ENCODE results near the gene SPINT1. TPM values are rescaled to one million over a fixed set of nuclear protein-coding genes. Genes with fewer than 3 reads are reported as not detected.

SPINT1 gene
- total and polyA plus RNA-seq, 7 experiments from 2014 or later = 1.00 to 8.9 (median 3.6) TPM

DNA sequence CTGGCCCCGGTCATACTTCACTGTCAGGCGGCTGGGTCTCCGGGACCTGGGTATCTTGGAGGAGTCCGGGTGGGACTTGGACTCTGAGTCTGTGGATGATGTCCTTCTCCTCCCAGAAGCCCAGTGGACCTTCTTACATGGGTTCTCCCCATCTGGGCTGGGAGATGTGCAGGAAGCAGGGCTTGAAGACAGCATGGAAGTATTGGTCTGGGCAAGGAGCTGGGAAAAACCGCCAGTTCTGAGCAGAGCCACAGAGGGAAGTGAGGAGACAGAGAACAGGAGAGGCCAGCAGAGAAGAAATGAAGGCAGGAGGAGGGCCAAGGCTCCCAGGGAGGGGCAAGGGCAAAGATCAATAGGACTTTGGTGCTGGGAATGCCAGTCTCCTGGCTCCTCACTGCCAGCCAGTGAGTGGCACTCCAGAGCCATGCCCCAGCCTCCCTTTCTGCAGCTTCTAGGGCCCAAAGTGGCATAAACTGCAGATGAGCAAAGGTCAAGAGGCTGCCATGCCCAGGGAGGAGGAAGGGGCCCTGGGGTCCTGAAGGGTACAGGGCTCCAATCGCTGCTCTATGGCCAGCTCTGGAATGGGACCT is 15.3 kb upstream of the SPINT1 start, which contains the start of gene PPP1R14D:
PPP1R14D (minus strand) TSS at position 262 of the 590 bp plus-strand sequence; CDS start at position 195, 67 bp downstream.
- no peak within 1 kb of the TSS for H3K4me3 ChIP-seq (ENCODE audit: low read length)
- Mint-ChIP-seq H3K36me3 (no peaks in the 10 kb centered on the region), H3K27ac (peak within 1 kb of the TSS in 2 of 9 donors; percentile 67 to 76), H3K9me3 (no peaks in the 10 kb centered on the region), H3K27me3 (peaks cover 0 to 20% (median 0%) of the 10 kb centered on the region in 5 donors), H3K4me3 (no peak within 1 kb of the TSS), H3K4me1 (no peaks in the 10 kb centered on the region)
- ATAC-seq (no peak), DNase-seq (no peak)
- H3K27me3 ChIP-seq (ENCODE audit: control insufficient read depth in 2 of 2, insufficient read depth in 2 of 2, low read length in 2 of 2) = no peaks in the 10 kb centered on the region
- no peaks in the 10 kb centered on the region for H3K9me3 ChIP-seq (ENCODE audit: control insufficient read depth in 2 of 3, low read length in 3 of 3)
- H3K4me1 ChIP-seq (ENCODE audit: control insufficient read depth in 2 of 2, insufficient read depth in 2 of 2, low read length in 2 of 2) = no peaks in the 10 kb centered on the region
- POLR2A ChIA-PET = no interaction called here
- H3K36me3 ChIP-seq (ENCODE audit: control insufficient read depth in 2 of 3, insufficient read depth in 3 of 3, low read length in 3 of 3) = no peaks in the 10 kb centered on the region
- CTCF ChIA-PET = interaction anchor here (0.7 kb wide), 1 partner anchor 46 kb away, joined by 4 read pairs; no protein-coding TSS in a partner anchor
- no peak within 1 kb of the TSS for H3K27ac ChIP-seq (ENCODE audit: low read depth, low read length)
- intact Hi-C loops (cut with micrococcal nuclease) = no loop called here

DNA sequence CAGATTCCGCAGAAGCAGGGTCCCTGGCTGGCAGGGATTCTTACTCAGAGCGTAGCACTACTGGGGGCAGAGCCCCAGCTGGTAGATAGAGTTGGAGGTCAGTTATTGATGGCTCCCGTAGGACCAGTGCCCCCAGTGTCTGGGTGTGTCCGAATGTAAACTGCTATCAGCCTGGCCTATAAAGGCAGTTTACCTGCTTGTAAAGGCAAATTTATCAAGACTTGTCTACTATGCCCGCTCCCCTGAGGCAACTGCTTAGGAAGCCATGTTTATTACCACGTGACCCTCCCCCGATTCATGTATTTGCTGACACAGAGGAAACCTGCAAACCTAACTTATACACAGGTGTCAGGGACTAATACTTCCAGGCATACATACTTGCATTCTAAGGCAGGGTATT is 14.7 kb upstream of the SPINT1 start:
- DNase-seq = no peak
- Histone ChIP-seq H3K27me3 (ENCODE audit: control insufficient read depth in 2 of 2, insufficient read depth in 2 of 2, low read length in 2 of 2) (no peaks in the 10 kb centered on the region), H3K4me1 (ENCODE audit: control insufficient read depth in 2 of 2, insufficient read depth in 2 of 2, low read length in 2 of 2) (no peaks in the 10 kb centered on the region), H3K4me3 (ENCODE audit: low read length) (no peak overlapping the region), H3K9me3 (ENCODE audit: control insufficient read depth in 2 of 3, low read length in 3 of 3) (no peaks in the 10 kb centered on the region), H3K27ac (ENCODE audit: low read depth, low read length) (no peak overlapping the region), H3K36me3 (ENCODE audit: control insufficient read depth in 2 of 3, insufficient read depth in 3 of 3, low read length in 3 of 3) (no peaks in the 10 kb centered on the region)
- intact Hi-C loops (cut with micrococcal nuclease) = no loop called here
- ChIA-PET CTCF (no interaction called here), POLR2A (no interaction called here)
- peaks cover 0 to 18% (median 0%) of the 10 kb centered on the region in 5 donors for H3K27me3 Mint-ChIP-seq
- H3K36me3 Mint-ChIP-seq = no peaks in the 10 kb centered on the region
- no peak for ATAC-seq
- no peak overlapping the region for H3K27ac Mint-ChIP-seq
- H3K4me3 Mint-ChIP-seq = no peak overlapping the region
- no peaks in the 10 kb centered on the region for H3K9me3 Mint-ChIP-seq
- no peaks in the 10 kb centered on the region for H3K4me1 Mint-ChIP-seq

DNA sequence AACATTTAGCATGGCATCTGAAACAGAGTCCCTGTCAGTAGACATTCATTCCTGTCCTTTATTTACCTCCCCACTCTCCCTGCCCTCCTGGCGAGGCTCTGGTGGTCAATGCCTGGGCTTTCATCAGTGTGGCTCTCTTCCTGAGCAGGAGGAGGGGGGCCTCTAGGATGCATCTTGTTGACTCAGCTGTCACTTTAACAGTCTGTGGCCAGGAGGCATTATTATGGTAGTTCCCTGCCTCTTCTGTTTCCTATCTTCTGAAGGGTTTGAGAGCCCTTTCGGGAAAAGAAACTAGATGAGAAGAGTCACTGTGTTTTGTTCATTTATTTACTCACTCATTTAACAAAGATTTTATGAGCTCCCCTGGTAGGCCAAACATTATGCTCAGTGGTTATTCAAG is 13.0 kb upstream of the SPINT1 start:
- Mint-ChIP-seq H3K36me3 (no peaks in the 10 kb centered on the region), H3K9me3 (no peaks in the 10 kb centered on the region), H3K4me3 (no peak overlapping the region), H3K4me1 (no peaks in the 10 kb centered on the region), H3K27me3 (peaks cover 0 to 13% (median 0%) of the 10 kb centered on the region in 5 donors), H3K27ac (no peak overlapping the region)
- ChIA-PET CTCF (interaction anchor here (0.8 kb wide), 1 partner anchor 18 kb away, joined by 3 read pairs; no protein-coding TSS in a partner anchor), POLR2A (interaction anchor here (0.7 kb wide), 1 partner anchor 136 kb away, joined by 4 read pairs; no protein-coding TSS in a partner anchor)
- H3K27ac ChIP-seq (ENCODE audit: low read depth, low read length) = no peak overlapping the region
- no peaks in the 10 kb centered on the region for H3K27me3 ChIP-seq (ENCODE audit: control insufficient read depth in 2 of 2, insufficient read depth in 2 of 2, low read length in 2 of 2)
- H3K4me3 ChIP-seq (ENCODE audit: low read length) = no peak overlapping the region
- DNase-seq (no peak), ATAC-seq (no peak)
- intact Hi-C loops (cut with micrococcal nuclease) = no loop called here
- H3K4me1 ChIP-seq (ENCODE audit: control insufficient read depth in 2 of 2, insufficient read depth in 2 of 2, low read length in 2 of 2) = no peaks in the 10 kb centered on the region
- no peaks in the 10 kb centered on the region for H3K36me3 ChIP-seq (ENCODE audit: control insufficient read depth in 2 of 3, insufficient read depth in 3 of 3, low read length in 3 of 3)
- no peaks in the 10 kb centered on the region for H3K9me3 ChIP-seq (ENCODE audit: control insufficient read depth in 2 of 3, low read length in 3 of 3)

DNA sequence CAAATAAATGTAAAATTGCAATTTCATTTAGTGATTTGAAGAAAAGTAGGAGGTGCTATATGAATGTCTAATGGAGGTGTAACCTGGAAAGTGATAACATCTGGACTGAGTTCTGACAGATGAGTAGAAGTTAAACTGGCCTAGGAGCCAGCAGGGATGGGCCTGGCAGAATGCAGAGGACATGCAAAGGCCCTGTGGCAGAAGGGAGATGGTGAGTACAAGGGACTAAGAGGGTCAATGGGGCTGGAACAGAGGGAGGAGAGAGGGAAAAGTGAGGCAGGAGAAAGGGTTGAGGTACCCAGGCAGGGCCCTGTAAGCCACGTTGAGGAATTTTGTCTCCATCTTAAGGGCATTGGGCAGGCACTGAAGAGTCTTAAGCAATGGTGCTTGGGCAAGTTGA is 12.0 kb upstream of the SPINT1 start:
- no peaks in the 10 kb centered on the region for H3K27me3 ChIP-seq (ENCODE audit: control insufficient read depth in 2 of 2, insufficient read depth in 2 of 2, low read length in 2 of 2)
- H3K27ac ChIP-seq (ENCODE audit: low read depth, low read length) = no peak overlapping the region
- no peak overlapping the region for H3K27ac Mint-ChIP-seq
- H3K4me1 ChIP-seq (ENCODE audit: control insufficient read depth in 2 of 2, insufficient read depth in 2 of 2, low read length in 2 of 2) = no peaks in the 10 kb centered on the region
- H3K27me3 Mint-ChIP-seq = peaks cover 0 to 8% (median 0%) of the 10 kb centered on the region in 5 donors
- H3K4me3 Mint-ChIP-seq = no peak overlapping the region
- no peak overlapping the region for H3K4me3 ChIP-seq (ENCODE audit: low read length)
- ChIA-PET POLR2A (no interaction called here), CTCF (no interaction called here)
- no peaks in the 10 kb centered on the region for H3K9me3 ChIP-seq (ENCODE audit: control insufficient read depth in 2 of 3, low read length in 3 of 3)
- no peaks in the 10 kb centered on the region for H3K9me3 Mint-ChIP-seq
- no peaks in the 10 kb centered on the region for H3K4me1 Mint-ChIP-seq
- H3K36me3 Mint-ChIP-seq = no peaks in the 10 kb centered on the region
- no peaks in the 10 kb centered on the region for H3K36me3 ChIP-seq (ENCODE audit: control insufficient read depth in 2 of 3, insufficient read depth in 3 of 3, low read length in 3 of 3)
- DNase-seq (no peak), ATAC-seq (no peak)
- intact Hi-C loops (cut with micrococcal nuclease) = no loop called here

DNA sequence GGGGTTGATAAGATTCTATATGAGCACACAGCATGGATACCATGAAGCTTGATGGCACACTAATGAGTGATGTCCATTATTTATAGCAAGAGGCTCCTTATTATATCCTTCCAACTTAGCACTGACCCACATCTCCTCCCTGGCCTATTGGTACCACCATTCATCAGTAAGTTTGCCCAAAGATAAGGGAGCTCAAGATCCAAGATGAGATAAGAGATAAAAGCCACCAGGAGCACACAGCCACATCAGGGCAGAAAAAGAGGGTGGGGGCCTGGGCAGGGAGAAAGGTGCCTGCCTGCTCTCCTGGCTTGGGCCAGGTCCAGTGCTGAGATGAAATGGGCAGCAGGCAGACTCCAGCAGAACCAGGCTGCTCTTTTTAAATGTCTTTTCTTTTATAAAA is 10.9 kb upstream of the SPINT1 start:
- H3K4me1 ChIP-seq (ENCODE audit: control insufficient read depth in 2 of 2, insufficient read depth in 2 of 2, low read length in 2 of 2) = no peaks in the 10 kb centered on the region
- no peak overlapping the region for H3K4me3 ChIP-seq (ENCODE audit: low read length)
- no peaks in the 10 kb centered on the region for H3K9me3 ChIP-seq (ENCODE audit: control insufficient read depth in 2 of 3, low read length in 3 of 3)
- Mint-ChIP-seq H3K9me3 (no peaks in the 10 kb centered on the region), H3K4me1 (no peaks in the 10 kb centered on the region), H3K36me3 (no peaks in the 10 kb centered on the region), H3K27ac (no peak overlapping the region), H3K27me3 (peaks cover 0 to 7% (median 0%) of the 10 kb centered on the region in 5 donors), H3K4me3 (no peak overlapping the region)
- intact Hi-C loops (cut with micrococcal nuclease) = no loop called here
- H3K27me3 ChIP-seq (ENCODE audit: control insufficient read depth in 2 of 2, insufficient read depth in 2 of 2, low read length in 2 of 2) = no peaks in the 10 kb centered on the region
- DNase-seq = no peak
- CTCF ChIA-PET = interaction anchor here (0.5 kb wide), 1 partner anchor 51 kb away, joined by 3 read pairs; no protein-coding TSS in a partner anchor
- POLR2A ChIA-PET = no interaction called here
- H3K27ac ChIP-seq (ENCODE audit: low read depth, low read length) = no peak overlapping the region
- H3K36me3 ChIP-seq (ENCODE audit: control insufficient read depth in 2 of 3, insufficient read depth in 3 of 3, low read length in 3 of 3) = no peaks in the 10 kb centered on the region
- no peak for ATAC-seq

DNA sequence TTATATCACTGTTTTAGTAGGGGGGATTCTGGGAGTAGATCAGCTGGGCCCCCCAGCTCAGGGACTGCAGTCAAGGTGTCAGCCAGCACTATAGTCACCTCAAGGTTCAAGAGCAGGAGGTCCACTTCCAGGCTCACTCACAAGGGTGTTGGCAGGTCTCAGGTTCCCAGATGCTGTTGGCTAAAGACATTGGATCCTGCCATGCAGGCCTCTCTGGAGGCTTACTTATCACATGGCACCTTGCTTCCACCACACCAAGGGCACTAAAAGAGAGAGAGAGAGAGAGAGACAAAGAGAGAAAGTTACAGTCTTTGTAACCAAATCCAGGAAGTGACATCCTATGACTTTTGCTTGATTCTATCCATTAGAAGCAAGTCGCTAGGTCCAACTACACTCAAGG is 7.8 kb upstream of the SPINT1 start:
- H3K4me1 Mint-ChIP-seq = no peaks in the 10 kb centered on the region
- Histone ChIP-seq H3K9me3 (ENCODE audit: control insufficient read depth in 2 of 3, low read length in 3 of 3) (no peaks in the 10 kb centered on the region), H3K36me3 (ENCODE audit: control insufficient read depth in 2 of 3, insufficient read depth in 3 of 3, low read length in 3 of 3) (no peaks in the 10 kb centered on the region), H3K27ac (ENCODE audit: low read depth, low read length) (no peak overlapping the region), H3K27me3 (ENCODE audit: control insufficient read depth in 2 of 2, insufficient read depth in 2 of 2, low read length in 2 of 2) (no peaks in the 10 kb centered on the region), H3K4me1 (ENCODE audit: control insufficient read depth in 2 of 2, insufficient read depth in 2 of 2, low read length in 2 of 2) (no peaks in the 10 kb centered on the region), H3K4me3 (ENCODE audit: low read length) (no peak overlapping the region)
- H3K27me3 Mint-ChIP-seq = peaks cover 0 to 9% (median 0%) of the 10 kb centered on the region in 5 donors
- ATAC-seq (no peak), DNase-seq (no peak)
- no peaks in the 10 kb centered on the region for H3K36me3 Mint-ChIP-seq
- ChIA-PET CTCF (no interaction called here), POLR2A (no interaction called here)
- intact Hi-C loops (cut with micrococcal nuclease) = no loop called here
- H3K4me3 Mint-ChIP-seq = no peak overlapping the region
- H3K9me3 Mint-ChIP-seq = no peaks in the 10 kb centered on the region
- no peak overlapping the region for H3K27ac Mint-ChIP-seq

DNA sequence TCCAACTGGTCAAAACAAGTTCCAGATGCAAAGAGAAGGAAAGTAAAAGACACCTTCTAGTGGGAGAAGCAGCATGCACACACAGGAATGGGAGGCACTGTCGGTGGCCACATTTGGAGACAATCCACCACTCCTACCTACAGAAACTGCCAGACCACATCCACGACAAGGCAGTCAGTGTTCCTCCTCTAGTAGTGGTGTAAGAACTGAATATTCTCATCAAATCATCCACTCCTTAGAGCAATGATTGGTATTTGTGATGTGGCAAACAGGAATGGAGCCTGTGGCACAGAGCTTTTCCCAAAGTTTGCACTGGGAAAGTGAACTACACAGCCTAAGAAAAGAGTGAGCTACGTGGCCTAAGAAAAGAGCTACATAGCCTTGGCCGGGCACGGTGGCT is 5.1 kb upstream of the SPINT1 start:
- intact Hi-C loops (cut with micrococcal nuclease) = no loop called here
- Mint-ChIP-seq H3K27me3 (peaks cover 0 to 32% (median 0%) of the 10 kb centered on the region in 5 donors), H3K4me3 (no peak overlapping the region), H3K27ac (no peak overlapping the region), H3K36me3 (no peaks in the 10 kb centered on the region), H3K4me1 (peaks cover 0 to 5% (median 4%) of the 10 kb centered on the region in 7 donors), H3K9me3 (no peaks in the 10 kb centered on the region)
- H3K27me3 ChIP-seq (ENCODE audit: control insufficient read depth in 2 of 2, insufficient read depth in 2 of 2, low read length in 2 of 2) = no peaks in the 10 kb centered on the region
- H3K4me1 ChIP-seq (ENCODE audit: control insufficient read depth in 2 of 2, insufficient read depth in 2 of 2, low read length in 2 of 2) = no peaks in the 10 kb centered on the region
- no peak overlapping the region for H3K4me3 ChIP-seq (ENCODE audit: low read length)
- H3K36me3 ChIP-seq (ENCODE audit: control insufficient read depth in 2 of 3, insufficient read depth in 3 of 3, low read length in 3 of 3) = no peaks in the 10 kb centered on the region
- CTCF ChIA-PET = no interaction called here
- DNase-seq = no peak
- H3K9me3 ChIP-seq (ENCODE audit: control insufficient read depth in 2 of 3, low read length in 3 of 3) = no peaks in the 10 kb centered on the region
- no peak overlapping the region for H3K27ac ChIP-seq (ENCODE audit: low read depth, low read length)
- POLR2A ChIA-PET = no interaction called here
- no peak for ATAC-seq
